ENCODE measurements around the gene ERC2. TPM values are rescaled to one million over a fixed set of nuclear protein-coding genes. Genes with fewer than 3 reads are reported as not detected.

ERC2 gene
- total RNA-seq, 1 donor from 2014 or later = 0.53 TPM

GRCh38 chr3:55691141-55691540 lies 777.1 kb downstream of the ERC2 start:
- DNase-seq (ENCODE audit: low read depth, low spot score) = no peak

DNA sequence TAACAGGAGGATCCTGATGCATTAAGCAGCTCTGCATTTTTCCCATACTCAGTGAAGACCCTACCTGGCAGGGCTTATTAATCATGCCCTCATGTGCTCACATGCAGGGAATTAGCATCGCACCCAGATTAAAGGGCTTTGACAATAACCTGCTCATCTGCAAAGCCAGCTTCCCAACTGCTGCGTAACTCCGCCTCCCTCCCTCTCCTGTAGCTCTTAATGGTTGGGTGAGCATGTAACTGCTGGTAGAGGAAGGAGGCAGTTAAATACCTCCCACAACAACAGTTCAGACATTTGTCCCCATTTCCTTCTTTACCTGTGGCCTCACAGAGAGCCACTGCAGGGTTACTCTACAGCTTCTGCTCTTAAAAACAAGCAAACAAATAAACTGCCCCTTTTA lies 777.5 kb downstream of the ERC2 start:
- DNase-seq (ENCODE audit: low read depth, low spot score) = no peak

DNA sequence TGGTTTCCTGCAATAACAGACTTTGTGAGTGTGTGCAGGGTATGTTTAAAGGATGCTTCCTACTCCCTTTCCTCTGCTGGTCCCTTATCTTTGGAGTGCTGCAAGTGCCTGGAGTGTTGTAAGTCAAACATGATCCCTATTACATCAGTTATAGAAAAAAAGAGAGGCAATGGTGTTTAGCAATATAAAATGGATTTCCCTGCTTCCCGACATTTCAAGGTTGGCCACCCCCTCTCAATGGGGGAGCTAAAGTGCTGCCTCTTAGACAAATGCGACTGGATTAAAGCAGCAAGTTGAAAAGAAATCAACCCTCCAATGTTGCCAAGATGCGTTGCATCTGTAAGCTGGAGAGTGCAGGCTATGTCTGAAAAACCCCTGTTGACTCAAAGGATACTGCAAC lies 778.1 kb downstream of the ERC2 start:
- no peak for DNase-seq (ENCODE audit: low read depth, low spot score)

DNA sequence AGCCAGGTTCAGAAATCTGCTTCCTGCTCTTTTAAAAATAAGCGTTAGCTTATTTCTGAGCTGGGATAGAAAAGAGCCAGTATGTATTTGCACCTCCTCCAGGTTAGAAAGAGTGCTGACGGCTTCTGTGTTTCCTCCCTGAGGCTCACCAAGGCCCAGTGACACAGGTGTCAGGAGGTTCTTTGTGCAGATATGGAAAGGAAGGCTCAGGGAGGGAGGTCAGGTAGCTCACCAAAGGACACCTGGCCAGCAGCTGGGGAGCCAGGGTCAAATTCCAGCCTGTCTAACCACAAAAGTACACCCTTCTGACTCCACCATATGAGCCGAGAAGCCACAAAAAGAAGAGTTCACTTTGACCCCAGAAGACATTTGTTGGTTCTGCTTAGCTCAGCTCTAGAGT lies 780.1 kb downstream of the ERC2 start:
- no peak for DNase-seq (ENCODE audit: low read depth, low spot score)

DNA sequence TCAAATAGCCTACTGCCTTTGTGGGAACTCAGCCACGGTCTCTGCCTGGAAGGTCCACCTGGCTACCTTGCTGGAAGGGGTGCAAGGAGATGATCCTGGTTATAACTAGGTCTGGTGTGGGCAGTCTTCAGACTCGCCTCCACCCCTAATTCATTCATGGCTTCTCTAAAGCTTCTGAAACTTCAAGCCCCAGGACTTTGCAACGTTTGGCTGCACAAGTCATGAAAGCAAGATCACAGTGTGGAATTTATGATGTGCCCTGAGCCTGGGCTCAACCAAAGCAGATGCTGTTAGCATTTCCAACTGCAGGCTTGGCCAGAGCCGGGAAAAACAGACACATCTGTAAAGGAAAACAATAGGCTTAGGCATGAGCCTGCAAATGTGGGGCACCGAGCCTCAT lies 780.7 kb downstream of the ERC2 start:
- DNase-seq (ENCODE audit: low read depth, low spot score) = no peak

GRCh38 chr3:55686426-55687254 lies 781.6 kb downstream of the ERC2 start:
- DNase-seq (ENCODE audit: low read depth, low spot score) = no peak

DNA sequence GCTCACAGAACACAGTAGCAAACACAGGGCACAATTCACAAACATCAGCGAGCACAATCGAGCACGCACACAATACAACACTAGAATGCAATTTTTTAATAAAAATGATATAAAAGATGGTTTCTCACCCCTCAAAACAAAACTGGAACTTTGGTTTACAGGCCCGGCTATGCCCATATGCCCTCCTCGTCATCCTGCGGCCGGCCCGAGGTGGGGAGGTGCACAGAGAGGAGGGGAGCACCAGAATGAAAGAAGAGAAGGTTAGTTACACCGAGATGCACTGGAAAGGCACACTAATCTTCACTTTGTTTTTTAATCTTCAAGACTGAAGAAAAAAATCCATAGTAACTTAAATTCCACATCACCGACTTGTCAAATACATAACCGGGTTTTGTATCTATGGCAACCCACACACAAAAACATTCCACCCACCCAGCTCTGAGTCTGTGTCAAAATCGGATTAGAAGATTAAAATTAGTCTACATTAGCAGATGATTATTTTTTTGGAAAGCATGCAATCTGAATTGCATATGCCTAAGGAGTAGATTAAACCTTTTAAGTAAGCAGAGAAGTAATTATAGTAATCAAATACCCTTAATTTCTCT lies 784.5 kb downstream of the ERC2 start:
- no peak for DNase-seq (ENCODE audit: low read depth, low spot score)

GRCh38 chr3:55682461-55682860 lies 785.8 kb downstream of the ERC2 start:
- DNase-seq (ENCODE audit: low read depth, low spot score) = no peak

DNA sequence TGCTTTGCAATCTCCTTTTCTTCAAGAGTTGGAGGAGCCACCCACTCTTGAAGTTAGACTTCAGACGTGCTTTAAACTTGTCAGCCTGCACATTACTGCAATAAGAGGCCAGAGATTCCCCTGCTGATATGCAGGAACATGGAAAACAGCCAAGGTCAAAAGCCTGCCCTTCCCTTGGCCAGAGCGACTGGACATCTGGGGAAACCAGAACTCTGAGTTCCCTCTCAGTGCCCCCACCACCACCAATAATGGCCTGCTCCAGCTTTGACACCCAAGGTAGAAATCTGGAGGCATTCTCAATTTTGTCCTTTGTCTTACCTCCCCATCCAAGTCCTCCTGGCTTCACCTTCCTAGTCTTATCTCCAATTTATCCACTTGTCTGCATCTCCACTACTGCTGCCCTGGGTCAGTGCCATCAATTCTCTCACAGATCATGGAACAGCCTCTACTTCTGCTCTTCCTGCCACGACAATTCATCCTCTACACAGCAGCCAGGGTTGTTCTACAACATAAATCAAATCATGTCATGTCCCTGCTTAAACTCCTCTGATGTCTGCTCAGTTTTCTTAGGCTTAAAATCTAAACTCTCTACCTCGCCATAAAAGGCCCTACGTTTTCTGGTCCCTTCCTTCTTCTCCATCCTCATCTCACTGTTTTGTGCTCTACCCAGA lies 789.6 kb downstream of the ERC2 start:
- no peak for DNase-seq (ENCODE audit: low read depth, low spot score)

- DNase-seq (ENCODE audit: low read depth, low spot score) = no peak
These were observed 791.6 kb downstream of the ERC2 start for GRCh38 chr3:55676643-55677042.

DNA sequence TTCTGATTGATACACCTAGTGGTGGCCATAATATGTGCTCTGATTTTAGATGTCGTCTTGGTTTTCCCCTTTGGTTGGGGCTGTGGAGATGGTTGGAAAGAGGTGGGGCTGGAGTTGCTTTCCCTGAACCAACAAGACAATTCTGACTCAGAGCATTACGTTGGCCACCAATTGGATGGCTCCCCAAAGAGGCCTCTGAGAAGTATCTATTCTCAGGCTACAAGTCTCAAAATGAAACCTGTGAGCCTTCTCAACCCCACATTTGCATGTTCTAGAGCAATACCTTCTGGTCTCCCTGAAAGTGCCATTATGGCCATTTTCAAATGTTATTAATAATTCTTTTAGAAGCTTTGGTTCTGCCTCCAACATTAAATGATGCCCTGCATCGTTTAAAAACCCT lies 792.8 kb downstream of the ERC2 start:
- DNase-seq (ENCODE audit: low read depth, low spot score) = no peak

GRCh38 chr3:55673764-55674163 lies 794.5 kb downstream of the ERC2 start:
- DNase-seq (ENCODE audit: low read depth, low spot score) = no peak

- DNase-seq (ENCODE audit: low read depth, low spot score) = no peak
These were observed 799.1 kb downstream of the ERC2 start for GRCh38 chr3:55669133-55669532.

GRCh38 chr3:55668359-55668758 lies 799.9 kb downstream of the ERC2 start:
- DNase-seq (ENCODE audit: low read depth, low spot score) = no peak

- DNase-seq (ENCODE audit: low read depth, low spot score) = no peak
These were observed 803.9 kb downstream of the ERC2 start for GRCh38 chr3:55664387-55664786.

DNA sequence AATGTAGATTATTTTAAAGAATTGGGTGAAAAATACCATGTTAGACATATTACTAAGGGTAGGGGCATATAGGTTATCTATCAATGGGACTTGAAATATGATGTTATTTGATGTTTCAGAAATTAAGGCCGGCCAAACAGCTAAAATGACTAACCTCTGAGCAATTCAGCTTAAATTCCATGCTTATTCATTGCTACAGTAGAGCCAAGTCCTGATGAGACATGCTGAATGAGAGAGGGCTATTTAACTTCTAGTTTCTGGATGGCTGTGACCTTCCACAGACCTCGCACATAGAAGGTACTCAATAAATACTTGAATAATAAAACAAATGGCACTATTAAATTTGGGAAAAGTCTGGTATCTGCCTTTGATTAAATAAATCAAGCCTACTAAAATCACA lies 805.6 kb downstream of the ERC2 start:
- no peak for DNase-seq (ENCODE audit: low read depth, low spot score)

- no peak for DNase-seq (ENCODE audit: low read depth, low spot score)
These were observed 806.7 kb downstream of the ERC2 start for GRCh38 chr3:55661571-55661970.

- no peak for DNase-seq (ENCODE audit: low read depth, low spot score)
These were observed 807.1 kb downstream of the ERC2 start for GRCh38 chr3:55661141-55661540.

GRCh38 chr3:55660642-55661041 lies 807.6 kb downstream of the ERC2 start:
- DNase-seq (ENCODE audit: low read depth, low spot score) = no peak

DNA sequence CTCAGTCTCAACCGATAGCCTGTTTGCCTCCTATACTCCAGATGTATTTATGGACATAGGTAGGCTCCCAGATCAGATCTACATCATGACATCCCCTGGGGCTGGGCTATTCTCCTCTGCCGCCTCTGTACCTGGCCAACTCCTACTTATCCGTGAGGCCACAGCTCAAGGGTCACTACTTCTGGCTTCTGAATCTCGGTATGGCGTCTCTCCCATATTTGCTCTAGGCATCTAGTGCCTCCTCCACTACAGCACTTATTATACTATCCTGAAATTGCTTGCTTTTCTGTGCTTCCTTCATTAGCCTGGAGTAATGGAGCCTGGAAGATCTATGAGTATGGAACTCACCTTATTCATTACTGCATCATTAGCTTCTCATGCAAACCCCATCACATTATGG lies 808.6 kb downstream of the ERC2 start:
- no peak for DNase-seq (ENCODE audit: low read depth, low spot score)

- no peak for DNase-seq (ENCODE audit: low read depth, low spot score)
These were observed 809.3 kb downstream of the ERC2 start for GRCh38 chr3:55658690-55659562.

GRCh38 chr3:55658270-55658669 lies 810.0 kb downstream of the ERC2 start:
- no peak for DNase-seq (ENCODE audit: low read depth, low spot score)
